H1 (cell line): Measurements from ENCODE around the gene ZNF500. TPM values are rescaled to one million over a fixed set of nuclear protein-coding genes. Genes with fewer than 3 reads are reported as not detected.

ENCODE experiments used
- EGR1 ChIP-seq: IDR thresholded peaks from 2 replicates; pipeline ENCODE4 v1.6.1; 2011; ENCODE audit warnings: low read depth, low read length, borderline replicate concordance
- SIN3A ChIP-seq, 2 experiments: IDR thresholded peaks in 1 of 2; conservative IDR thresholded peaks in 1 of 2; 2 replicates each; pipeline ENCODE4 v1.6.1; 2011 to 2012; ENCODE audit warnings: low read length in 2 of 2, improper control_type of control experiment in 1 of 2, low read depth in 1 of 2, mild to moderate bottlenecking in 1 of 2
- TEAD4 ChIP-seq: IDR thresholded peaks from 2 replicates; pipeline ENCODE4 v1.6.1; 2012; ENCODE audit warnings: low read depth, low read length, inconsistent platforms, mixed read lengths
- polyA plus RNA-seq, 7 experiments: library from polyadenylated mRNA; depleted of rRNA in 3 of 7; stranded (reverse) in 5 of 7; unstranded in 2 of 7; fragments of >200 nt in 5 of 7; fragments of 200-250 nt in 2 of 7; gene quantifications; 1 replicate in 5 of 7; 2 replicates in 1 of 7; 4 replicates in 1 of 7; pipeline versions ENCODE4 v1.2.1 to v1.2.3, GENCODE V29; 2011 to 2013; ENCODE audit warnings: missing spikeins in 2 of 7, mixed read lengths in 2 of 7
- total RNA-seq: library from RNA; stranded (reverse); fragmentation: NEBNext Ultra II Directional; extraction: Animal tissue kit (Norgen Biotek cat#: 25700); gene quantifications from 2 replicates; pipeline ENCODE4 v1.2.1, GENCODE V29; 2021

The ZNF500 gene
- total and polyA plus RNA-seq, 2 of the 8 experiments (the other 6 are each of a cell fraction or from before 2014, with no cell fraction given): 10.3 to 10.4 TPM

DNA sequence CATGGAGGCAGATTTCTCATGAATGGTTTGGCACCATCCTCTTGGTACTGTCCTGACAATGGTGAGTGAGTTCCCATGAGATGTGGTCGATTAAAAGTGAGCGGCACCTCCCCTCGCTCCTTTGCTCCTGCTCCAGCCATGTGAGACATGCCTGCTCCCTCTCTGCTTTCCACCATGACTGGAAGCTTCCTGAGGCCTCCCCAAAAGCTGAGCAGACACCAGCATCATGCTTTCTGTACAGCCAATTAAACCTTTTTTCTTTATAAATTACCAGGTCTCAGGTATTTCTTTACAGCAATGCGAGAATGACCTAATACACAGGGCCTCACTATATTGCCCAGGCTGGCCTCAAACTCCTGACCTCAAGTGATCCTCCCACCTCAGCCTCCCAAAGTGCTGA, 12.1 kb downstream of the ZNF500 start (continued):
- no peak for TF ChIP-seq EGR1
- no peak for TF ChIP-seq SIN3A (conservative IDR thresholded peaks at IDR 0.05 in 1 of 2, IDR thresholded peaks at IDR 0.05 in 1 of 2; ENCODE audit: low read depth in 1 of 2, low read length in 2 of 2)
- no peak for TF ChIP-seq TEAD4
